Measurements from ENCODE around the gene IGSF8. TPM values are rescaled to one million over a fixed set of nuclear protein-coding genes. Genes with fewer than 3 reads are reported as not detected.

The IGSF8 gene
- total RNA-seq, 1 donor, result 52.0 TPM

- no peak for DNase-seq (ENCODE audit: low read depth in 2 of 3, low spot score in 2 of 3)
These were observed 5.9 kb downstream of the IGSF8 start for GRCh38 chr1:160092366-160093068.

GRCh38 chr1:160091666-160092223 lies 6.7 kb downstream of the IGSF8 start:
- no peak for DNase-seq (ENCODE audit: low read depth in 2 of 3, low spot score in 2 of 3)

GRCh38 chr1:160090760-160091159 lies 7.7 kb downstream of the IGSF8 start:
- DNase-seq (ENCODE audit: low read depth in 2 of 3, low spot score in 2 of 3), result no peak

- DNase-seq (ENCODE audit: low read depth in 2 of 3, low spot score in 2 of 3), result no peak
These were observed 8.5 kb downstream of the IGSF8 start for GRCh38 chr1:160089883-160090282.

- no peak for DNase-seq (ENCODE audit: low read depth in 2 of 3, low spot score in 2 of 3)
These were observed 11.2 kb downstream of the IGSF8 start for GRCh38 chr1:160087118-160087662.

GRCh38 chr1:160086456-160086892 lies 11.9 kb downstream of the IGSF8 start:
- no peak for DNase-seq (ENCODE audit: low read depth in 2 of 3, low spot score in 2 of 3)

- peak; percentile 68 to 82 (median 76) for DNase-seq (ENCODE audit: low read depth in 2 of 3, low spot score in 2 of 3)
These were observed 12.5 kb downstream of the IGSF8 start for GRCh38 chr1:160085686-160086455.

GRCh38 chr1:160084771-160085321 lies 13.6 kb downstream of the IGSF8 start:
- DNase-seq (ENCODE audit: low read depth in 2 of 3, low spot score in 2 of 3), result no peak

GRCh38 chr1:160083968-160084770 lies 14.2 kb downstream of the IGSF8 start:
- DNase-seq (ENCODE audit: low read depth in 2 of 3, low spot score in 2 of 3), result peak; percentile 52 to 66 (median 65)

- DNase-seq (ENCODE audit: low read depth in 2 of 3, low spot score in 2 of 3), result no peak
These were observed 15.5 kb downstream of the IGSF8 start for GRCh38 chr1:160082926-160083325.

GRCh38 chr1:160082487-160082886 lies 15.9 kb downstream of the IGSF8 start:
- no peak for DNase-seq (ENCODE audit: low read depth in 2 of 3, low spot score in 2 of 3)

GRCh38 chr1:160081261-160081936 lies 17.0 kb downstream of the IGSF8 start, which contains the start of gene KCNJ9:
TSS of gene KCNJ9 (plus strand) at chr1:160081538. CDS start at chr1:160084031, 2,493 bp downstream.
- DNase-seq (ENCODE audit: low read depth in 2 of 3, low spot score in 2 of 3), result no peak

- DNase-seq (ENCODE audit: low read depth in 2 of 3, low spot score in 2 of 3), result no peak
These were observed 17.9 kb downstream of the IGSF8 start for GRCh38 chr1:160080381-160081100.

GRCh38 chr1:160079448-160079847 lies 19.0 kb downstream of the IGSF8 start:
- no peak for DNase-seq (ENCODE audit: low read depth in 2 of 3, low spot score in 2 of 3)

- peak in 2 of 3 donors; percentile 50 to 69 for DNase-seq (ENCODE audit: low read depth in 2 of 3, low spot score in 2 of 3)
These were observed 19.8 kb downstream of the IGSF8 start for GRCh38 chr1:160078512-160079195.

GRCh38 chr1:160077486-160077885 lies 20.9 kb downstream of the IGSF8 start:
- no peak for DNase-seq (ENCODE audit: low read depth in 2 of 3, low spot score in 2 of 3)

- DNase-seq (ENCODE audit: low read depth in 2 of 3, low spot score in 2 of 3), result no peak
These were observed 22.1 kb downstream of the IGSF8 start for GRCh38 chr1:160076295-160076694.

GRCh38 chr1:160075836-160076235 lies 22.6 kb downstream of the IGSF8 start:
- DNase-seq (ENCODE audit: low read depth in 2 of 3, low spot score in 2 of 3), result no peak
